Activated CD8-positive, alpha-beta memory T cell treated with anti-CD3 and anti-CD28 coated beads for 1 hour (primary cell): ENCODE measurements around the gene EARS2.
A peak's percentile ranks its signal among the peaks of the same experiment; 100 is the strongest.
"Not testable (repeated sequence)": the region's sequence is repeated elsewhere in the genome, so short reads cannot be mapped to it uniquely, and the experiment has no call there.

Source experiments
- DNase-seq, 2 donors: peaks; one replicate each; pipeline ENCODE4 v3.0.0-alpha.2; 2020; ENCODE audit warnings: low read depth in 1 of 2; ENCODE audit errors: extremely low read depth in 1 of 2

Gene EARS2

DNA sequence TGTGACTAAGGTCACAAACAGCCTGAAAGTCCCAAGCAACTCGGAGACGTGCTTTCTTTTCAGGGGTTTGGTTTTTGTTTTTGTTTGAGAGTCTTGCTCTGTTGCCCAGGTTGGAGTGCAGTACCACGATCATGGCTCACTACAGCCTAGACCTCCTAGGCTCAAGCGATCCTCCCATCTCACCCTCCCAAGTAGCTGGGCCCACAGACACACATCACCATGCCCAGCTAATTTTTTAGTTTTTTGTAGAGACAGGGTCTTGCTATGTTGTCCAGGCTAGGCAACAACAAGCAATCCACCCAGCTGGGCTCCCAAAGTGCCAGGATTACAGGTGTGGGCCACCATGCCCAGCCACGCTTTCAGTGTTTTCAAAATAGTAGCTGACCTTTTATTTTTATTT lies 27.1 kb downstream of the EARS2 start:
- DNase-seq, result no peak

DNA sequence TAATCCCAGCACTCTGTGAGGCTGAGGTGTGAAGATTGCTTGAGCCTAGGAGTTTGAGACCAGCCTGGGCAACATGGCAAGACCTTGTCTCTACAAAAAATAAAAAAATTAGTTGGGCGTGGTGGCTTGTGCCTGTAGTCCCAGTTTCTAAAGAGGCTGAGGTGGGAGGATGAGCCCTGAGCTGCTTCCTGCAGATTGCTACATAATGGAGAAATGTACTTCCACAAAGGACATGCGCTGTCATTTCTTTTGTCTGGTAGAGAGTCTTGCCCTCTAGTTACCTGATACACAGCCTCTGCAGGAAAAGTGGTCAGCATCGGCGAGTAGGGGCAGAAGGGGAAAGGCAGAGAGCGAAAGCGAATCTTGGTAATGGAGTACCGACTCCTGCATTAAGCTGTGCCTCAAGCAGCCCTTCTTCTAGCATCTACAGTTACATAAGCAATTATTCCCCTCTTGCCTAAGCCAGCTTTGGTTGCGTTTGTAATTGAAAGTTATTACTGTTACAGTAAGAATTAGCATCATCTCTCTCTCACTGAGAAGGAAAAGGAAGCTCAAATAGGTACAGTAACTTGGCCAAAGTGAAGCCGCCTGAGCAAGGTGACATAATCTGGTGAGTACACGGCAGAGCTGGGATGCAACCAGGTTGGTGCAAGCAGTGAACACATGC lies 28.4 kb downstream of the EARS2 start:
- no peak for DNase-seq

DNA sequence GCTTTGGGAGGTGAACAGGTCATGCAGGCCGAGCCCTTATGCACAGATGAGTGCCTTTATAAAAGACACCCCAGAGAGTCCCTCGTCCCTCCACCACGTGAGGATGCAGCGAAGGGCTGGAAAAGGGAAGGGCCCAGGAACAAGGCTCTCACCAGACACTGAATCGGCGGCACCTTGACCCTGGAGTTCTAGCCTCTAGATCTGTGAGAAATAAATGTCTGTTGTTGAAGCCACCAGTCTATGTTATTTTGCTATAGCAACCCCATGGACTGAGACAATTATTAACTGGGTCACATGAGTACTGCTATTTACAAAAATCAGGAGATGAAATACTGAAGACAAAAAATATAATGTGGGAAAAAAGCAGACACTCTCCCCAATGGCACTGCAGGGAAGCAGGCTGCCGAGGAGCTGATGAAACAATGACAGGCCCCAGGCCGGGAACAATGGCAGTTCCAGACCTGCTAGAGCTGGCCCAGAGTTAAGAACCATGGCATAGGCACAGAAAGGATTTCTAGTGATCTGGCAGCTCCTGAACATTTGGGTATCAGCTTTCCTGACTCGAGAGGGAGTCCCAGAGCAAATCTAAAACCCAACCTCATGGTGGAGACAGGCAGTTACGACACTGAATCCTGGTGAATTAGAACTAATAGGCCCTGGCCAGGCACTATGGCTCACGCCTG lies 29.0 kb downstream of the EARS2 start:
- DNase-seq, result no peak

DNA sequence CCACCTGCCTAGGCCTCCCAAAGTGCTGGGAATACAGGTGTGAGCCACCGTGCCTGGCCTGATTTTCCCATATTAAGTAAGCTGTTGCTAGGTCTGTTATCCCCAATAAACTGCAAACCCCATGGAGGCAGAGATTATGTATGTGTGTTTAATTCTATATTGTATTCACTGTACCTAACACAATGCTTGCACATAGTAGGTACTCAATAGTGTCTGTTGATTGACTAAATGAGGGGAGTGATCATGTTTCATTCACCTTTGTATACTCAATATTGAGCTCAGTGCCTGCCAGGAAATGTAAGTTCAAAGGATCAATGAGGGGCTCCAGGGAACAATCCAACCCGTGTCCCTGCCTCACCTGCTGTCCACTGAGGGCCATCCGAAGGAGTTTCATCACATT lies 32.3 kb downstream of the EARS2 start:
- DNase-seq, result no peak

DNA sequence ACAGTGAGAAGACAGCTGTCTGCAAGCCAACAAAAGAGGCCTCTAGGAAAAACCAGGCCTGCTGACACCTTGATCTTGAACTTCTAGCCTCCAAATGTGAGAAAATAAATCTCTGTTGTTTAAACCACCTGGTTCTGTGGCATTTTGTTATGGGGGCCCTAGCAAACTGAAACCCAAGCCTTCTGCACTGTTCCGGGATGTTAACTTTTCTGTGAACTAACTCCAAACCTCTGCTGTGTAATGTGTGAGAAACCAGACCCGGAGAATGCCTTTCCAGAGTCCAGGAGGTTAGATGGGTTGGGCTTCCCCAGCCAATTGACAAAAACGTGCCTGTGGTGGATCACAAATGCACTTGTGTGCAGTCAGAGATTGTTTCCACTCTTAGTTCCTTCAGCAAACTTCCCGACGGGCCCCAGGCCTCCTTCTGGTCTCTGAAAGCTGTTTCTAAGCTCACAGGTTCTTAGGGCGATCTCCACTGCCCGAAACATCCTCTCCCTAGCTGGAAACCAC lies 33.2 kb downstream of the EARS2 start:
- no peak for DNase-seq

DNA sequence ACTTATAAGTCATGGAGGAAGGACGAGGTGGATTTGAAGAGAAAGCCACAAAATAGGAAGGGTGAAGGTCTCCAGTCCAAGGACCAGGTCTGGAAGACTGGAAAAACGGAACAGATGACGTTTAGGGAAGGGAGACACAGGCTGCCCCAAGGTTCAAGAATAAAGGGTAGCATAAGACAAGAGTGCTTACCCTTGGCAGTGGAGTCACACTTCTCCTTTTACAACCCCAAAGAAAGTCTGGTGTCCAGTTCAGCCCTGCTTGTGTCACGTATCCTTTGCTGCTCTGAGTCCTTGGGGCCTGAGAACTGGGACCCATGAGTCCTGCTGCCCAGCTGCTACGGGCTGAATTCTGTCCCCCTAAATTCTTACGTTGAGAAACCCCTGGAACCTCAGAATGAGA lies 33.8 kb downstream of the EARS2 start:
- no peak for DNase-seq

DNA sequence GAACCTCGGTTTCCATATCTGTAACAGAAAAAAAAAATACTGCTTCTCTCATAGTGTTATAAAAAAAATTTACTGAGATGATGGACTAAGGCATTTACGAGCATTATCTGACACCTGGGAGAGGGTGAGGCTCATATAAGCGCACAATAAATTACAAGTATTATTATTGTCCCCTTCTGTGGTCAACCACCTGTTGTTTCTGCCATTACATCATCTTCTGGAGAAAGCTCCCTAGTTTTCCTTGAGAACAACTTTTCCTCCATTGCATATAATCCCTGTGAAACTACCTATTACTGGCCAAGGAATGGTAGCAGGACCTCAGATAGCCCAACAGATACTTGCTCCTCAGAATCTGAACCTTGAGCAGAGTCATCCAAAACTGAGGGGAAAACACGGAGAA lies 35.2 kb downstream of the EARS2 start:
- no peak for DNase-seq

DNA sequence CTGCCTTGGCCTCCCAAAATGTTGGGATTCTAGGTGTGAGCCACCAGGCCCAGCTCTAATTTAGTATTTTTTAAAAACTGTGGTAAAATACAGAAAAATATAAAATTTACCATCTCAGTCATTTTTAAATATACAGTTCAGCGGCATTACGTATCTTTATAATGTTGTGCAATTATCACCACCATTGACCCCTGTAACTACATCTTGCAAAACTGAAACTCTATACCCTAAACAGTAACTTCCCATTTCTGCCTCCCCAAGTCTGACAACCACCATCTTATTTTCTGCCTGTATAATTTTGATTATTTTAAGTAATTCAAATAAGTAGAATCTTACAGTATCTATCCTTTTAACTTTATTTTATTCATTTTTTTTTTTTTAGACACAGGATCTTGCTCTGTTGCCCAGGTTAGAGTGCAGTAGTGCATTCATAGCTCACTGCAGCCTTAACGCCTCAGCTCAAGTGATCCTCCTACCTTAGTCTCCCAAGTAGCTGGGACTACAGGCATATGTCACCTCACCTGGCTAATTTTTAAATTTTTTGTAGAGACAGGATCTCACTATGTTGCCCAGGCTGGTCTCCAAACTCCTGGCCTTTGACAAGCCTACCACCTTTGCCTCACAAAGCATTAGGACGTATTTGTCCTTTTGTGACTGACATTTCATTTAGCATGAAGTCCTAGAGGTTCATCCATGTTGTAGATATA lies 36.0 kb downstream of the EARS2 start:
- DNase-seq, result no peak

DNA sequence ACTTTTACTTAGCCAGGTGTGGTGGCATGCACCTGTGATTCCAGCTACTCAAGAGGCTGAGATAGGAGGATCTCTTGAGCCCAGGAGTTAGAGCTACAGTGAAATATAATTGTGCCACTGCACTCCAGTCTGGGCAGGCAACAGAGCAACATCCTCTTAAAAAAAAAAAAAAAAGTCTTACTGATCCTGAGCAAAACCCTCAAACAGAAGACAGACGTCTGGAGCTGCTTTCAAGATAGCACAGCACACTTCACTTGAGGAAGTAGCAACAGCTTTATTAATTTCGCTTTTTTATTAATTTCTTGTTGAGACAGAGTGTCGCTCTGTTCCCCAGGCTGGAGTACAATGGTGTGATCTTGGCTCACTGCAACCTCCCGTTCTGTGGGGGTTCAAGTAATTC lies 36.6 kb downstream of the EARS2 start:
- DNase-seq, result no peak

DNA sequence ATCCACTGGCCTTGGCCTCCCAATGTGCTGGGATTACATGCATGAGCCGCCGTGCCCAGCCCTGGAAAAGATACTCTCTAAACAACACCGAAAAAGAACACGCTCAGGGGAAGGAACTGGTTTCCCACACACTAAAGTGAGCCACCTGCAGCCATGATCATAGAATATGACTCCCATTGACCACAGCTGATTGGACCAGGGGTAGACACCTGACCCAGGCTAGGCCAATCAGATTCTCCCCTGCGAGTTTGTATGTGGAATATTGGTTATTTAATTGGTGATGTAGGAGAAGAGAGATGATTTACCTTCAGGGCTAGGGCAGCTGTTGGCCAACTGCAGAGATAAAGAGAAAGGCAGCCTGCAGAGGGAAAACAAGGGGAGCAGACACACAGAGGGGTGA lies 37.9 kb downstream of the EARS2 start:
- no peak for DNase-seq

DNA sequence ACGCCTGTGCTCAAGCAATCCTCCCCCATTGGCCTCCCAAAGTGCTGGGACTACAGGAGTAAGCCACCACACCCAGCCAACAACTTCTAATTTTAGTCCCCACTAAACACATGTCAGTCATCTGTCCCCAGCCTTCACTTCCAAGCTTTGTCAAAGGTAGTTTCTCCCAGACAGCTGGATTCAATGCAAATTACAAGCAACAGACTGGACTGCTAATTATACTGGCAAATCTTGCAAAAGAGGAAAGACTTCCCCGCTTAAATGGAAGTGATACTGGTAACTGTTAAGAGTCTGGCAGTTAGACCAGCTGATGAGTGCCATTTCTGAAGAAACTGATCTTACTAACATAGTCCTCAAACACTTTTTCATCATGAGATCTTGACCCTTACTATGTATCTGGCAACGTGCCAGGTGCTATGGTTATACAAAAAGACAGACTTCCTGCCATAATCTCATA lies 38.7 kb downstream of the EARS2 start:
- no peak for DNase-seq

DNA sequence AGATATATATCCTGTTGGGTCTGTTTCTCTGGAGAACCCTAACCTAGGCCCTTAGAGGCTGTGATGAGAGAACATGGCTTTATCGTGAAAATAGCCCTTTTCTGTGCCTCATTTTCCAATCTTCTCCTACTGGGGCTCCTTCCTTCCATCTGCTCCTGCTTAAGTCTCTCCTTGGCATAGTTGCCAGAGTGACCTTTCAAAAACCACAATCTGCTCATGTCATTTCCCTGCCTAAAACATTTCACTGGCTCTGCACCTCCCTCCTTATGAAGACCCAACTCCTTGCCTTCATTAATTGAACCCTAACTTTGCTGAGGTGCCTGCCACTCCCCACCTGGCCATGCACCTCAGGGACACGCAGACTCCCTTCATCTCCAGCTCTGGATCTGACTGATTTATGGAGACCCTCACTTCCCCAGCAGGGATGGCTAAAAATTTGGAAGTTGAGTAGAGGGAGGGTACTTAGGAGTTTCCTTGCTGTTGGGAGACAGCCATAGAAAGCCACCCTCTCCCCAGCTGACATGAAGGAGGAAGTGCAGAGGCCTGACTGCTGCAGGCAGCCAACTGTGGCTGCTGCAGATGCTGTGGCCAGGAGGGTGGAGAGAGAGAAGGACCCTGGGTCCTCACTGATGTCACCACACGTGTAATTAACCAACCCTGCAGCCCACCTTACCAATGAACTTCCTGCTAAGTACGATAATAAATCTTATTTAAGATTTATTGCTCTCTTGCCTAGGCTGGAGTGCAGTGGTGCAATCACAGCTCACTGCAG lies 40.6 kb downstream of the EARS2 start:
- DNase-seq, result no peak

DNA sequence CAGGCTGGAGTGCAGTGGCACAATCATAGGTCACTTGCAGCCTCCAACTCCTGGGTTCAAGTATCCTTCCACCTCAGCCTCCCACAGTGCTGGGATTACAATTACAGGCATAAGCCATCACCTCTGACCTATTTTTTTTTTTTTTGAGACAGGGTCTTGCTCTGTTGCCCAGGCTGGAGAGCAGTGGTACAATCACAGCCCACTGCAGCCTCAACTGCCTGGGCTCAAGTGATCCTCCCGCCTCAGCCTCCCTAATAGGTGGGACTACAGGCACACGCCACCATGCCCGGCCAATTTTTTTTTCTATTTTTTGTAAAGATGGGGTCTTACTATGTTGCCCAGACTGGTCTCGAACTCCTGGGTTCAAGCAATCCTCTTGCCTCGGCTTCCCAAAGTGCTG lies 41.3 kb downstream of the EARS2 start:
- DNase-seq, result no peak

DNA sequence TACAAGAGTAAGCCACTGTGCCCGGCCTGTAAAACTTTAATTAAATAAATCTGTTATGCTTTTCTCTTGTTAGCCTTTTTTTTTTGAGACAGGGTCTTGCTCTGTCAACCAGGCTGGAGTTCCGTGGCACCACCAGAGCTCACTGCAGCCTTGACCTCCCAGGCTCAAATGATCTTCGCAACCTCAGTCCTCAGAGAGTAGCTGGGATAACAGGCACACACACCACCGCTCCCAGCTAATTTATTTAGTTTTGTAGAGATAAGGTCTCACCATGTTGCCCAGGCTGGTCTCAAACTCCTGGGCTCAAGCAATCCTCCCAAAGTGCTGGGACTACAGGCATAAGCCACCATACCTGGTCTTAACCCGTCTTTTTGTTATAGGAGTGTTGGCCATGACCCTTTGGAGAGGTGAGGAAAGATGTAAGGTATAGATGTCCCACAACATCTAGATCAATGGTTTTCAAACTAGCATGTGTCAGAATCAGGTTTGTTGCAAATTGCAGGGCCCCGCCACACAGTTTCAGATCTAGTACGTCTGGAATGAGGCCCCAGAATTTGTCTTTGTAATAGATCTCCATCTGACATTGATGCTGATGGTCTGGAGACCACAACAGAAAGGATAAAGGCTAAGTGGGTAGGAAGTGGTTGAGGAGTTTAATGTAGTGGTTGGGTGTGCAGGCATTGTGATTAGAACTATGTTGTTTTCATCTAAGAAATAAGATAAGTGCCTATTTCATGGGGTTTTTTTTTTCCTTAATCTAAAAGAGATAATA lies 42.6 kb downstream of the EARS2 start:
- no peak for DNase-seq

DNA sequence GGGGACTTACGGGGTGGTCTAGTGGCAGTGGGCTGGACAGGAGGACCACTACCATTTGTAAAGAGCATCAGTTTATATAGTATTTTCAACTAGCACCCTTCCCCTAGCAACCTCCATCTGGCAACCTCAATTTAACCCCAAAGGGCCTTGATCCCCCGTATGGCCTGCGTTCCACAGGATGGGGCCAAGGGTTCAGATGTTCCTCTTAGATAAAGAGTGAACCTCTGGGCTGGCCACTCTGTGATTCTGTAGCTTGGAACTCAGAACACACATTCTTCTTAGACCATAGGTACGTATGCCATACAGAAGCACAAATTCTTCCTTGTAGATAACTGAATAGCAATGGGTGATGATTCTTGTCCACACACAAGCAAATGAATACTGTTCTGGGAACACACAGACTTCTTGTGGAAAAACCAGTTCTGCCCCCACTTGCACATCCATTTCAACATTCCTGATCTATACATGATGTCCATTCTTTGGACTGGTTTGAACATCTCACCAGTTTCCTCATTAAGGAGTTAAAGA lies 44.9 kb downstream of the EARS2 start:
- no peak for DNase-seq

DNA sequence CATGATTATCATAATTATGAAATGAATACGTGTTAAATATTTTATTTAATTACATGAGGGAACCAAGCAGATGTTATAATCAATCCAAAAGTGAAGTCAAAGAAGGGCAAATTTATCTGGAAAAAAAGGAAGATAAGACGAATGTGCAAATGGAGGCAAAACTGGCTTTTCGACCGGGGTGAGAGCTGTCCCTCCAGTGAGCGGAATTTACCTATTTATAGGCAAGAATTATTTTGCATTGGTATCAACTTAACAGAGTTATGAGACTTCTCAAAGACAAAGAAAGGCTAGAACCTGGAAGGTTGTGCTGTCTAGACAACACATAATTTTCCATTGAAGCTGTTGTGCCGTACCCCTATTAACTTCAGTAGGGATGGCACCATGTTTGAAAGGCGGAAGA lies 45.4 kb downstream of the EARS2 start:
- no peak for DNase-seq

DNA sequence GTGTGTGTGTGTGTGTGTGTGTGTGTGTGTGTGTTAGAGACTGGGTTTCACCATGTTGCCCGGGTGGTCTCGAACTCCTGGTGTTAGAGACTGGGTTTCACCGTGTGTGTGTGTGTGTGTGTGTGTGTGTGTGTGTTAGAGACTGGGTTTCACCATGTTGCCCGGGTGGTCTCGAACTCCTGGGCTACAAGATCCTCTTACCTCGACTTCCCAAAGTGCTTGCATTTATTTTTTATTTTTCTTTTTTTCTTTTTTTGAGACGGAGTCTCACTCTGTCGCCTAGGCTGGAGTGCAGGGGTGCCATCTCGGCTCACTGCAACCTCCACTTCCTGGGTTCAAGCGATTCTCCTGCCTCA lies 46.3 kb downstream of the EARS2 start:
- DNase-seq, result not testable (repeated sequence)

DNA sequence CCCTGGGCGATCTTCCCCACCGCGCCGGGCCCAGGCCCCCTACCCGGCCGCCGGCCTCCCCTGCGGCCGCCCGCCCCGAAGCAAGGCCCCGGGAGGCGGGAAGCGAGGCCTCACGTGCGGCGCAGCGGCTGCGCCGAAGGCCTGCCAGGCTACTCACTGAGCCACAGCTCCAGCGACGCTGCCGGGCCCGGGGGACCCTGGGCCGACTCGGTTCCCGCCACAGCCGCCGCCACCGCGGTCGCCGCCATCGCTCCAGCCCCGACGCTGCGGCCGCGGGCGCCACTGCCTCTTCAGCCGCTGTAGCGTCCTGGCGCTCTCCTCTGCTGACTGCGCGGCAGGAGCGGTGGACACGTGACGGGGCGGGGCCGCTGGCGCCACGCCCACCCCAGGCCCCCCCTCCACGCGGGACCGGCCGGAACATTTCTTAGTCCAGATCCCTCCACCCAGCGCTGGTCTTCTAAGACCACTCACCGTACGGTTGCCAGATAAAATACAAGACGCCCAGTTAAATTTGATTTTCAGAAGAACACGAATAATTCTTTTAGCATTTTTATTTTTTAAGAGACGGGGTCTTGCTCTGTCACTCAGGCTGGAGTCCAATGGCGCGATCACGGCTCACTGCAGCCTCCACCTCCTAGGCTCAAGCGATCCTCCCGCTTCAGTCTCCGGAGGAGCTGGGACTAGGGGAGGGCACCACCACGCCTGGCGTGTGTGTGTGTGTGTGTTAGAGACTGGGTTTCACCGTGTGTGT lies 46.8 kb downstream of the EARS2 start, which contains the start of gene GGA2:
Gene GGA2 (minus strand): TSS at position 331 of the 751 bp plus-strand sequence. CDS start 83 bp downstream, at position 248.
- DNase-seq, result peak in 1 of 2 donors; percentile 72

DNA sequence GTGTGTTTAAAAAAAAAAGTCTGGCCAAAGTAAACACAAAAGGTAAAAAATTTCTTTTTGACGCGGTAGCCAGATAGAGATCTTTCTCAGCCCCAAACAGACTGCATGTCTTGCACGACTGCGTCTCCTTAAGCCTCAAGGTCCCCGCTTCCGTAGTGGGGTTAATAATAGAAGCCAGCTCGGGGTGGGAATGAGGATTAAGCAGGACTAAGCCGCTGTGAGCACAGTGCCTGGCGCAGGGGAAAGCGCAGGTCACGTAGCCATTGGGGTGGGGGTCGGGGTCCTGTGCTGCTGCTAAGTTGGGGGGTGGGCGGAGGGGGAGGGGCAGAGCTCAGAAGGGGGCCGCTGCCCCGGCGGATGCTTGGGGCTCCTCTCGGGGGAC lies 47.4 kb downstream of the EARS2 start:
- DNase-seq, result no peak

DNA sequence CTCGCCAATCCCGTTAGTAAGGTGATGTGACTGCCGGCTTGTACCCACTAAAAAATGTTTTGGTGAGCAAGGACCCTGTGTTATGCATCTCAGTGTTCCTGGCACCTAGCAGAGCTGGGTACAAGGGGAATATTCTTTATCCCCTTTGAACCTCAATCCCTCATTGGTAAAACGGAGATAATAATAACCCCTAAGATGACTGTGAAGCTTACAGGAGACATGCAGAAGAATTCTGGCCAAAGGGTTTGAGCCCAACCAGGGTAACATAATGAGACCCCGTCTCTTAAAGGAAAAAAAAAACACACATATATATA lies 47.8 kb downstream of the EARS2 start:
- no peak for DNase-seq
